Measurements from ENCODE around the gene UBR1. TPM values are rescaled to one million over a fixed set of nuclear protein-coding genes. Genes with fewer than 3 reads are reported as not detected.
"Not testable (repeated sequence)": the region's sequence is repeated elsewhere in the genome, so short reads cannot be mapped to it uniquely, and the experiment has no call there.

UBR1 gene
- total and polyA plus RNA-seq, 2 experiments from 2014 or later = 16.2 to 26.0 TPM

DNA sequence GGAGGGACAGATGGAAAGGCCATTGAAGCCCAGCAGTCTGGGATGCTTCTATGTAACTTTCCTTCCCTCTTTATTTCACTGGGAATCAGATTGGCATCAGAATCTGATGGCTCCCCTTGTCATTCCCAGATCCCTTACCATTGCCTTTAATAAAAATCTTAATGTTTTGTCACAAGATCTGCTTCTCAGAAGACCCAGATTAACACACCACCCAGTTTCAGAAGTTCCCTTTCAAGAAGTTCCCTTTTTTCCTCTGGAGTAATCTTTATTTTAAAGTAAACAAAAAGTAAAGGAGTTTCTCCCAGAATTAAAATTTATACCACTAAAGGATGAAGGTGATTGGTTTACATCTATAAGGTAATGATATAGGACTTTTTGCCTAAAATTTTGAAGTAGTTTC is 76.4 kb downstream of the UBR1 start:
- no peak overlapping the region for H3K27ac ChIP-seq
- H3K9me2 ChIP-seq (ENCODE audit: insufficient read depth) = no peaks in the 10 kb centered on the region
- no peaks in the 10 kb centered on the region for H3K4me1 ChIP-seq (ENCODE audit: insufficient read depth)
- H2AFZ ChIP-seq = no peak overlapping the region
- no peaks in the 10 kb centered on the region for H3K27me3 ChIP-seq (replicated peaks; ENCODE audit: insufficient read depth)
- no peaks in the 10 kb centered on the region for H3K9me3 ChIP-seq (ENCODE audit: low read depth)
- peaks cover 38% of the 10 kb centered on the region for H3K36me3 ChIP-seq (ENCODE audit: low read depth)
- H4K20me1 ChIP-seq (ENCODE audit: insufficient read depth) = no peaks in the 10 kb centered on the region
- H3K4me2 ChIP-seq (ENCODE audit: unreplicated experiment) = no peak overlapping the region
- DNase-seq = no peak
- H3F3A ChIP-seq (ENCODE audit: insufficient read depth) = no peaks in the 10 kb centered on the region
- TF ChIP-seq EZH2phosphoT487 (IDR thresholded peaks at IDR 0.05; ENCODE audit: insufficient read depth, low read depth) (no peak), EZH2 (IDR thresholded peaks at IDR 0.05; ENCODE audit: insufficient read depth, poor library complexity, severe bottlenecking) (no peak)
- H3K4me3 ChIP-seq = no peak overlapping the region
- no peaks in the 10 kb centered on the region for H3K79me2 ChIP-seq (ENCODE audit: insufficient read depth)
- in situ Hi-C loops (cut with MboI) = no loop called here
- no peak overlapping the region for H3K9ac ChIP-seq

DNA sequence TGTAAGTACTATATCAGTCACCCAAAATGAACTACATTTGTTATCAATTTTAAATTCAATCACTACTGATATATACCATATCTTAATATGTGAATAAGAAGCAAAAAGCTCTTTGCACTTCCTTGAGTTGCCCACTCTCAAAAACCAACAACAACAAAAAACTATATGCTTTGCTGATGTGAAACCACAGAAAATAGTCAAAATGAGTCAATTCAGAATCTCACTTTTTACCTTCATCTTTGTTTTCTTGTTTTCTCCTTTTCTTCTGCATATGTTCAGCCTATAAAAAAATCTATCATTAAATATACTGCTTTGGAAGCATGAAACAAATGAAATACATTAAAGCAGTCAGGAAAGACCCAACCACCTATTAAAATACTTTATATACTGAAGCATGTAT is 80.7 kb downstream of the UBR1 start:
- Histone ChIP-seq H3K4me3 (no peak overlapping the region), H3K27ac (no peak overlapping the region), H3K4me2 (ENCODE audit: unreplicated experiment) (no peak overlapping the region), H4K20me1 (ENCODE audit: insufficient read depth) (no peaks in the 10 kb centered on the region), H2AFZ (no peak overlapping the region), H3K9me3 (ENCODE audit: low read depth) (no peaks in the 10 kb centered on the region), H3K4me1 (ENCODE audit: insufficient read depth) (no peaks in the 10 kb centered on the region), H3K27me3 (replicated peaks; ENCODE audit: insufficient read depth) (no peaks in the 10 kb centered on the region), H3K79me2 (ENCODE audit: insufficient read depth) (no peaks in the 10 kb centered on the region), H3K36me3 (ENCODE audit: low read depth) (peaks cover 52% of the 10 kb centered on the region), H3K9me2 (ENCODE audit: insufficient read depth) (no peaks in the 10 kb centered on the region), H3K9ac (no peak overlapping the region), H3F3A (ENCODE audit: insufficient read depth) (no peaks in the 10 kb centered on the region)
- no peak for DNase-seq
- in situ Hi-C loops (cut with MboI) = no loop called here
- TF ChIP-seq EZH2 (IDR thresholded peaks at IDR 0.05; ENCODE audit: insufficient read depth, poor library complexity, severe bottlenecking) = no peak
- TF ChIP-seq EZH2phosphoT487 (IDR thresholded peaks at IDR 0.05; ENCODE audit: insufficient read depth, low read depth) = no peak

DNA sequence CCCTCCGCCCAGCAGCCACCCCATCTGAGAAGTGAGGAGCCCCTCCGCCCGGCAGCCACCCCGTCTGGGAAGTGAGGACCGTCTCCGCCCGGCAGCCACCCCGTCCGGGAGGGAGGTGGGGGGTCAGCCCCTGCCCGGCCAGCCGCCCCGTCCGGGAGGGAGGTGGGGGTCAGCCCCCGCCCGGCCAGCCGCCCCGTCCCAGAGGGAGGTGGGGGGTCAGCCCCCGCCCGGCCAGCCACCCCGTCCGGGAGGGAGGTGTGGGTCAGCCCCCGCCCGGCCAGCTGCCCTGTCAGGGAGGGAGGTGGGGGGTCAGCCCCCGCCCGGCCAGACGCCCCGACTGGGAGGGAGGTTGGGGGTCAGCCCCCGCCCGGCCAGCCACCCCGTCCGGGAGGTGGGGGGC is 91.2 kb downstream of the UBR1 start:
- not testable (repeated sequence) for H3F3A ChIP-seq (ENCODE audit: insufficient read depth); H4K20me1 ChIP-seq (ENCODE audit: insufficient read depth); H3K9me2 ChIP-seq (ENCODE audit: insufficient read depth)

GRCh38 chr15:43009206-43009605 is 96.6 kb downstream of the UBR1 start:
- Histone ChIP-seq H3K4me1 (ENCODE audit: insufficient read depth) (no peaks in the 10 kb centered on the region), H3F3A (ENCODE audit: insufficient read depth) (no peaks in the 10 kb centered on the region), H4K20me1 (ENCODE audit: insufficient read depth) (no peaks in the 10 kb centered on the region), H2AFZ (no peak overlapping the region), H3K4me3 (no peak overlapping the region), H3K9ac (no peak overlapping the region), H3K27me3 (replicated peaks; ENCODE audit: insufficient read depth) (no peaks in the 10 kb centered on the region), H3K9me2 (ENCODE audit: insufficient read depth) (no peaks in the 10 kb centered on the region), H3K9me3 (ENCODE audit: low read depth) (no peaks in the 10 kb centered on the region), H3K79me2 (ENCODE audit: insufficient read depth) (no peaks in the 10 kb centered on the region), H3K4me2 (ENCODE audit: unreplicated experiment) (no peak overlapping the region), H3K36me3 (ENCODE audit: low read depth) (peaks cover 27% of the 10 kb centered on the region), H3K27ac (no peak overlapping the region)
- no peak for DNase-seq
- TF ChIP-seq EZH2phosphoT487 (IDR thresholded peaks at IDR 0.05; ENCODE audit: insufficient read depth, low read depth) (no peak), EZH2 (IDR thresholded peaks at IDR 0.05; ENCODE audit: insufficient read depth, poor library complexity, severe bottlenecking) (no peak)
- WGBS, 2 experiments (ENCODE audit: low coverage in 1 of 2, low lambda C conversion rate in 2 of 2, missing lambda C conversion rate in 2 of 2) = 97% methylated on average over 3 of the region's 3 CpGs
- in situ Hi-C loops (cut with MboI) = no loop called here

More for the DNA sequence above, 91.2 kb downstream of the UBR1 start:
- H3K27me3 ChIP-seq (replicated peaks; ENCODE audit: insufficient read depth); H3K9ac ChIP-seq; H3K4me2 ChIP-seq (ENCODE audit: unreplicated experiment); H3K79me2 ChIP-seq (ENCODE audit: insufficient read depth); DNase-seq; H2AFZ ChIP-seq; H3K4me1 ChIP-seq (ENCODE audit: insufficient read depth); H3K27ac ChIP-seq; H3K9me3 ChIP-seq (ENCODE audit: low read depth); in situ Hi-C loops (cut with MboI); H3K4me3 ChIP-seq: not testable (repeated sequence)
- H3K36me3 ChIP-seq (ENCODE audit: low read depth) = peaks cover 31% of the 10 kb centered on the region; the same call in 1 of the 2 replicates
- 93 to 95% methylated on average over 4 to 26 of the region's 31 CpGs for WGBS, 2 experiments (ENCODE audit: low coverage in 1 of 2, low lambda C conversion rate in 2 of 2, missing lambda C conversion rate in 2 of 2)

- TF ChIP-seq EZH2phosphoT487 (IDR thresholded peaks at IDR 0.05; ENCODE audit: insufficient read depth, low read depth) = no peak
- TF ChIP-seq EZH2 (IDR thresholded peaks at IDR 0.05; ENCODE audit: insufficient read depth, poor library complexity, severe bottlenecking) = no peak
- no peak overlapping the region for H3K9ac ChIP-seq
- H2AFZ ChIP-seq = no peak overlapping the region
- no peak overlapping the region for H3K27ac ChIP-seq
- H3F3A ChIP-seq (ENCODE audit: insufficient read depth) = no peaks in the 10 kb centered on the region
- DNase-seq = no peak
- H3K27me3 ChIP-seq (replicated peaks; ENCODE audit: insufficient read depth) = no peaks in the 10 kb centered on the region
- H3K79me2 ChIP-seq (ENCODE audit: insufficient read depth) = no peaks in the 10 kb centered on the region
- peaks cover 31% of the 10 kb centered on the region for H3K36me3 ChIP-seq (ENCODE audit: low read depth)
- H3K9me3 ChIP-seq (ENCODE audit: low read depth) = no peaks in the 10 kb centered on the region
- no peaks in the 10 kb centered on the region for H3K4me1 ChIP-seq (ENCODE audit: insufficient read depth)
- no peaks in the 10 kb centered on the region for H3K9me2 ChIP-seq (ENCODE audit: insufficient read depth)
- in situ Hi-C loops (cut with MboI) = no loop called here
- H3K4me3 ChIP-seq = no peak overlapping the region
- H4K20me1 ChIP-seq (ENCODE audit: insufficient read depth) = no peaks in the 10 kb centered on the region
- H3K4me2 ChIP-seq (ENCODE audit: unreplicated experiment) = no peak overlapping the region
- WGBS, 2 experiments (ENCODE audit: low coverage in 1 of 2, low lambda C conversion rate in 2 of 2, missing lambda C conversion rate in 2 of 2) = 96% methylated on average over 14 of the region's 14 CpGs
Observed at GRCh38 chr15:43008150-43008549, 97.7 kb downstream of the UBR1 start.
